G401.6 (cell line): ENCODE data around the gene CT83.

Experiments
- FAIRE-seq: peaks from 2 replicates; lab custom pipeline; 2012; peaks lifted over from hg19 to GRCh38; lab: Jason Lieb, UNC

The CT83 gene

GRCh38 chrX:116462822-116463221, at the start of gene CT83:
Gene CT83 (minus strand): TSS chrX:116462976. CDS start chrX:116462856, 120 bp downstream.
- FAIRE-seq, result no peak

GRCh38 chrX:116499780-116500179, 37.0 kb upstream of the CT83 start:
- FAIRE-seq, result no peak

- FAIRE-seq, result no peak
These were observed 30.5 kb upstream of the CT83 start for GRCh38 chrX:116493271-116493670.

GRCh38 chrX:116490104-116490503, 27.3 kb upstream of the CT83 start:
- FAIRE-seq, result no peak

GRCh38 chrX:116480059-116480458, 17.3 kb upstream of the CT83 start:
- FAIRE-seq, result no peak

- no peak for FAIRE-seq
These were observed 13.6 kb downstream of the CT83 start for GRCh38 chrX:116449156-116449555.

GRCh38 chrX:116436358-116436816, 26.4 kb downstream of the CT83 start, which contains the start of gene SLC6A14:
Gene SLC6A14 (plus strand): TSS chrX:116436606. CDS start chrX:116436710, 104 bp downstream.
- no peak for FAIRE-seq

- no peak for FAIRE-seq
These were observed 27.2 kb downstream of the CT83 start for GRCh38 chrX:116435597-116435996.

- FAIRE-seq, result no peak
These were observed 34.8 kb downstream of the CT83 start for GRCh38 chrX:116427978-116428377.

- FAIRE-seq, result no peak
These were observed 44.8 kb downstream of the CT83 start for GRCh38 chrX:116417968-116418367.

GRCh38 chrX:116417214-116417613, 45.6 kb downstream of the CT83 start:
- no peak for FAIRE-seq

- FAIRE-seq, result no peak
These were observed 49.5 kb downstream of the CT83 start for GRCh38 chrX:116413273-116413672.
